LNCAP (cell line): Measurements from ENCODE around the gene REM2.

Source experiments
- CTCF ChIP-seq: fragments of 450-650 bp; IDR thresholded peaks from 2 replicates; pipeline ENCODE4 v1.5.1; 2017; ENCODE audit warnings: mild to moderate bottlenecking

The REM2 gene

GRCh38 chr14:22915886-22916521, 33.0 kb downstream of the REM2 start:
- no peak for TF ChIP-seq CTCF

GRCh38 chr14:22918804-22919600, 36.0 kb downstream of the REM2 start, which contains the start of gene RBM23:
TSS of gene RBM23 (minus strand) at chr14:22919149.
- no peak for TF ChIP-seq CTCF

GRCh38 chr14:22919601-22919921, 36.5 kb downstream of the REM2 start:
- no peak for TF ChIP-seq CTCF

- TF ChIP-seq CTCF: no peak
Measured at GRCh38 chr14:22920697-22921096, 37.7 kb downstream of the REM2 start.

- TF ChIP-seq CTCF: no peak
Measured at GRCh38 chr14:22922294-22922693, 39.3 kb downstream of the REM2 start.

GRCh38 chr14:22923746-22924145, 40.7 kb downstream of the REM2 start:
- no peak for TF ChIP-seq CTCF

- no peak for TF ChIP-seq CTCF
Measured at GRCh38 chr14:22925513-22925912, 42.5 kb downstream of the REM2 start.
